ENCODE data around the gene RAB31. TPM values are rescaled to one million over a fixed set of nuclear protein-coding genes. Genes with fewer than 3 reads are reported as not detected.

The RAB31 gene
- polyA plus RNA-seq, 1 of the 3 experiments (the other 2 are of a cell fraction) = 23.0 TPM

DNA sequence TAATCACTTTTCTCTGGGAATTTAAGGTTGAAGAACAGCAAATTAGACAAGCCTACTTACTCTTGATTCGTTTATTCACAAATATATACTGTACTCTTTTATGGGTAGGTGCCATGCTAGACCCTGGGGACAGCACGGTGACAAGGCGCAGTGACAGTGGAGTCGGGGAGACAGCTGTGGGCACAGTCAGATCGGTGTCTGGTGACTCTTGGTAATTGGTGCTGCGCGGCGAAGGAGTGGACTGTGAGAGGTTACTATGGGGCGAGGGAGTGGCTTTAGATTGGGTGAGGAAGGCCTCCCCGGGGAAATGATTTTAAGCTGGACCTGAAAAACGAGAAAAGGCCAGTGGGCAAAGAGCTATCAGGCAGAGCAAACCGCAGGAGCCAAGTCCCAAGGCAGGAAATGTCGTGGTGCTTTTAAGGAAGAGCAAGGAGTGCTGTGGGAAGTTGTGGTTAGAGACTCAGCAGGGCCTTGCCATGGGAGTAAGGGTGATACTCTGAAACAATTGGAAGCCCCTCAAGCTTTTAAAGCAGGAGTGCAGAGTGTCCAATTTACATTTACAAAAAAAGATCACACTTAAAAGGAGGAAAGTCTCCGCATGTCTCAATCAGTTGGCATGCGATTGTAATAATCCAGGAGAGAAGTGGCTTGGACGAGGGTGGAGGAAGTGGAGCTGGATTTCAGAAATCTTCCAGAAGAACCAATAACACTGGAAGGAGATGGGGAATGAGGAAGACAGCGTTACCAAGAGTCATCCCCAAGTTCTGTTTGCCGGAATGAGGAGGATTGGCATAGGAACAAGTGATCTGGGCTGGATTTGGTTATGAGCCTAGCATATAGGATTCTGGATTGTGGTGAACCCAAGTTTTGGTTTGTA lies 141.5 kb downstream of the RAB31 start:
- peaks cover 0 to 4% of the 10 kb centered on the region in 2 experiments for H3K36me3 ChIP-seq (replicated peaks in 1 of 2; ENCODE audit: control insufficient read depth in 1 of 2, insufficient read depth in 2 of 2, low read length in 1 of 2)
- CTCF ChIA-PET = no interaction called here
- H4K20me1 ChIP-seq (ENCODE audit: insufficient read depth) = no peaks in the 10 kb centered on the region
- peaks cover 8% of the 10 kb centered on the region; the same call in 1 of the 2 replicates for H3K9me3 ChIP-seq
- no peak overlapping the region for H3K4me2 ChIP-seq
- H3K27ac ChIP-seq (ENCODE audit: low read depth in 2 of 2, low read length in 1 of 2) = no peak overlapping the region
- TF ChIP-seq, protein P1, sequence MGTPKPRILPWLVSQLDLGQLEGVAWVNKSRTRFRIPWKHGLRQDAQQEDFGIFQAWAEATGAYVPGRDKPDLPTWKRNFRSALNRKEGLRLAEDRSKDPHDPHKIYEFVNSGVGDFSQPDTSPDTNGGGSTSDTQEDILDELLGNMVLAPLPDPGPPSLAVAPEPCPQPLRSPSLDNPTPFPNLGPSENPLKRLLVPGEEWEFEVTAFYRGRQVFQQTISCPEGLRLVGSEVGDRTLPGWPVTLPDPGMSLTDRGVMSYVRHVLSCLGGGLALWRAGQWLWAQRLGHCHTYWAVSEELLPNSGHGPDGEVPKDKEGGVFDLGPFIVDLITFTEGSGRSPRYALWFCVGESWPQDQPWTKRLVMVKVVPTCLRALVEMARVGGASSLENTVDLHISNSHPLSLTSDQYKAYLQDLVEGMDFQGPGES (IDR thresholded peaks at IDR 0.05; ENCODE audit: low read depth, low read length) = no peak
- WGBS (ENCODE audit: low lambda C conversion rate) = 88% methylated on average over 18 of the region's 18 CpGs
- no peaks in the 10 kb centered on the region for H3K9me2 ChIP-seq
- H3F3A ChIP-seq (replicated peaks; ENCODE audit: insufficient read depth) = no peaks in the 10 kb centered on the region
- no peaks in the 10 kb centered on the region for H3K27me3 ChIP-seq (ENCODE audit: insufficient read depth)
- no peak overlapping the region for H3K4me3 ChIP-seq (ENCODE audit: low read depth in 2 of 2, low read length in 1 of 2)
- H3K4me1 ChIP-seq (ENCODE audit: control insufficient read depth in 1 of 2, insufficient read depth in 2 of 2, low read depth in 1 of 2, low read length in 1 of 2) = no peaks in the 10 kb centered on the region; a peak in 1 of 4 replicates
- POLR2A ChIA-PET = no interaction called here
- no peak overlapping the region for H3K9ac ChIP-seq
- H3K79me2 ChIP-seq (ENCODE audit: insufficient read depth) = no peaks in the 10 kb centered on the region; the same call in 1 of the 2 replicates
- no peak overlapping the region for H2AFZ ChIP-seq (ENCODE audit: low read depth)
- DNase-seq = no peak

DNA sequence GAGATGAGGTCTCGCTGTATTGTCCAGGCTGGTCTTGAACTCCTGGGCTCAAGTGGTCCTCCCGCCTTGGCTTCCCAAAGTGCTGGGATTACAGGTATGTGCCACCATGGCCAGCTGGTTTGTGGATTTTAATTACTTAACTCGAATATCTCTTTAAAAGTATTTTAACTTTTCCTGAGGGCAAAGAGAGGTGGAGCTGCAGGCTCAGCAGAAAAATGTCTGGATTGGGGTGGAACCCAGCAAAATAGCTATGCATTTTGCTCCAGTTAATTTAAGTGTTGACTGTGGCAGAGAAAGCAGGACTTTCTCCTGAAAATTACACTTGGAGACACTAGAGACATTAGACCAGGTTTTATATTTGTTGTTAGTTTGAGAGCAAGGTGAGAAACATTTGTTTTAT lies 142.2 kb downstream of the RAB31 start:
- TF ChIP-seq GATA2 (CRISPR knock-in tag; IDR thresholded peaks at IDR 0.05) (no peak), SIN3A (IDR thresholded peaks at IDR 0.05; ENCODE audit: borderline replicate concordance, low read depth, low read length) (no peak), EP300 (IDR thresholded peaks at IDR 0.05; ENCODE audit: borderline replicate concordance in 1 of 2, low read depth in 1 of 2, low read length in 1 of 2) (no peak), NFIC (IDR thresholded peaks at IDR 0.05; ENCODE audit: borderline replicate concordance) (no peak), YY1 (IDR thresholded peaks at IDR 0.05; ENCODE audit: low read depth) (no peak), POLR2AphosphoS5 (IDR thresholded peaks at IDR 0.05; ENCODE audit: low read depth, low read length) (no peak), RXRA (IDR thresholded peaks at IDR 0.05; ENCODE audit: borderline replicate concordance, low read depth) (no peak)
- TF ChIP-seq, protein P2, sequence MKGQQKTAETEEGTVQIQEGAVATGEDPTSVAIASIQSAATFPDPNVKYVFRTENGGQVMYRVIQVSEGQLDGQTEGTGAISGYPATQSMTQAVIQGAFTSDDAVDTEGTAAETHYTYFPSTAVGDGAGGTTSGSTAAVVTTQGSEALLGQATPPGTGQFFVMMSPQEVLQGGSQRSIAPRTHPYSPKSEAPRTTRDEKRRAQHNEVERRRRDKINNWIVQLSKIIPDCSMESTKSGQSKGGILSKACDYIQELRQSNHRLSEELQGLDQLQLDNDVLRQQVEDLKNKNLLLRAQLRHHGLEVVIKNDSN (IDR thresholded peaks at IDR 0.05; ENCODE audit: borderline replicate concordance, low read depth) = no peak
- TF ChIP-seq, protein P3, sequence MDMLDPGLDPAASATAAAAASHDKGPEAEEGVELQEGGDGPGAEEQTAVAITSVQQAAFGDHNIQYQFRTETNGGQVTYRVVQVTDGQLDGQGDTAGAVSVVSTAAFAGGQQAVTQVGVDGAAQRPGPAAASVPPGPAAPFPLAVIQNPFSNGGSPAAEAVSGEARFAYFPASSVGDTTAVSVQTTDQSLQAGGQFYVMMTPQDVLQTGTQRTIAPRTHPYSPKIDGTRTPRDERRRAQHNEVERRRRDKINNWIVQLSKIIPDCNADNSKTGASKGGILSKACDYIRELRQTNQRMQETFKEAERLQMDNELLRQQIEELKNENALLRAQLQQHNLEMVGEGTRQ (IDR thresholded peaks at IDR 0.05; ENCODE audit: borderline replicate concordance, low read depth, low read length) = no peak
- TF ChIP-seq, protein P4, sequence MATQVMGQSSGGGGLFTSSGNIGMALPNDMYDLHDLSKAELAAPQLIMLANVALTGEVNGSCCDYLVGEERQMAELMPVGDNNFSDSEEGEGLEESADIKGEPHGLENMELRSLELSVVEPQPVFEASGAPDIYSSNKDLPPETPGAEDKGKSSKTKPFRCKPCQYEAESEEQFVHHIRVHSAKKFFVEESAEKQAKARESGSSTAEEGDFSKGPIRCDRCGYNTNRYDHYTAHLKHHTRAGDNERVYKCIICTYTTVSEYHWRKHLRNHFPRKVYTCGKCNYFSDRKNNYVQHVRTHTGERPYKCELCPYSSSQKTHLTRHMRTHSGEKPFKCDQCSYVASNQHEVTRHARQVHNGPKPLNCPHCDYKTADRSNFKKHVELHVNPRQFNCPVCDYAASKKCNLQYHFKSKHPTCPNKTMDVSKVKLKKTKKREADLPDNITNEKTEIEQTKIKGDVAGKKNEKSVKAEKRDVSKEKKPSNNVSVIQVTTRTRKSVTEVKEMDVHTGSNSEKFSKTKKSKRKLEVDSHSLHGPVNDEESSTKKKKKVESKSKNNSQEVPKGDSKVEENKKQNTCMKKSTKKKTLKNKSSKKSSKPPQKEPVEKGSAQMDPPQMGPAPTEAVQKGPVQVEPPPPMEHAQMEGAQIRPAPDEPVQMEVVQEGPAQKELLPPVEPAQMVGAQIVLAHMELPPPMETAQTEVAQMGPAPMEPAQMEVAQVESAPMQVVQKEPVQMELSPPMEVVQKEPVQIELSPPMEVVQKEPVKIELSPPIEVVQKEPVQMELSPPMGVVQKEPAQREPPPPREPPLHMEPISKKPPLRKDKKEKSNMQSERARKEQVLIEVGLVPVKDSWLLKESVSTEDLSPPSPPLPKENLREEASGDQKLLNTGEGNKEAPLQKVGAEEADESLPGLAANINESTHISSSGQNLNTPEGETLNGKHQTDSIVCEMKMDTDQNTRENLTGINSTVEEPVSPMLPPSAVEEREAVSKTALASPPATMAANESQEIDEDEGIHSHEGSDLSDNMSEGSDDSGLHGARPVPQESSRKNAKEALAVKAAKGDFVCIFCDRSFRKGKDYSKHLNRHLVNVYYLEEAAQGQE (IDR thresholded peaks at IDR 0.05; ENCODE audit: low read depth, low read length) = no peak
- DNase-seq = no peak

More for the DNA sequence above, 142.2 kb downstream of the RAB31 start:
- Histone ChIP-seq H4K20me1 (ENCODE audit: insufficient read depth) (no peaks in the 10 kb centered on the region), H3K27ac (ENCODE audit: low read depth in 2 of 2, low read length in 1 of 2) (no peak overlapping the region), H3K36me3 (replicated peaks in 1 of 2; ENCODE audit: control insufficient read depth in 1 of 2, insufficient read depth in 2 of 2, low read length in 1 of 2) (peaks cover 0 to 4% of the 10 kb centered on the region in 2 experiments), H3K9ac (no peak overlapping the region), H3K4me2 (no peak overlapping the region), H3K4me3 (ENCODE audit: low read depth in 2 of 2, low read length in 1 of 2) (no peak overlapping the region), H3K79me2 (ENCODE audit: insufficient read depth) (no peaks in the 10 kb centered on the region; the same call in 1 of the 2 replicates), H3K9me2 (no peaks in the 10 kb centered on the region), H3K4me1 (ENCODE audit: control insufficient read depth in 1 of 2, insufficient read depth in 2 of 2, low read depth in 1 of 2, low read length in 1 of 2) (no peaks in the 10 kb centered on the region; a peak in 1 of 4 replicates), H3K27me3 (ENCODE audit: insufficient read depth) (no peaks in the 10 kb centered on the region), H2AFZ (ENCODE audit: low read depth) (no peak overlapping the region), H3K9me3 (peaks cover 8% of the 10 kb centered on the region; the same call in 1 of the 2 replicates), H3F3A (replicated peaks; ENCODE audit: insufficient read depth) (no peaks in the 10 kb centered on the region)
- ChIA-PET POLR2A (no interaction called here), CTCF (no interaction called here)
- 82% methylated on average over 3 of the region's 3 CpGs for WGBS (ENCODE audit: low lambda C conversion rate)

Measured in SK-N-SH (cell line).